Measurements from ENCODE around the gene TOM1. TPM values are rescaled to one million over a fixed set of nuclear protein-coding genes. Genes with fewer than 3 reads are reported as not detected.

TOM1 gene
- total RNA-seq, 1 experiment from 2014 or later, result 22.3 TPM

GRCh38 chr22:35319244-35319985 is 19.7 kb downstream of the TOM1 start:
- no peaks in the 10 kb centered on the region for H3K27me3 ChIP-seq (ENCODE audit: insufficient read depth, low read length)
- no peak overlapping the region for H3K9ac ChIP-seq (ENCODE audit: extremely low read depth, insufficient read length, low read length)
- H4K91ac ChIP-seq (ENCODE audit: insufficient read length, low read depth, low read length), result no peak overlapping the region
- H3K4me2 ChIP-seq (ENCODE audit: insufficient read depth, insufficient read length, low read length), result no peak overlapping the region
- H3K9me3 ChIP-seq (ENCODE audit: control insufficient read depth, low read depth, low read length), result no peaks in the 10 kb centered on the region
- no peak overlapping the region for H3K4ac ChIP-seq (ENCODE audit: low read depth, low read length)
- H3K79me1 ChIP-seq (ENCODE audit: insufficient read depth, low read depth, low read length, poor library complexity, severe bottlenecking), result no peaks in the 10 kb centered on the region
- no peak overlapping the region for H3K23ac ChIP-seq (ENCODE audit: insufficient read length, low read depth, low read length)
- H3K18ac ChIP-seq (ENCODE audit: insufficient read length, low read depth, low read length), result no peak overlapping the region
- no peak overlapping the region for H4K8ac ChIP-seq (replicated peaks; ENCODE audit: insufficient read length, low read depth, low read length)
- H2BK20ac ChIP-seq (ENCODE audit: low read depth, low read length, poor library complexity, severe bottlenecking), result no peak overlapping the region
- H4K20me1 ChIP-seq (ENCODE audit: control insufficient read depth, insufficient read depth, insufficient read length), result no peaks in the 10 kb centered on the region
- H3K14ac ChIP-seq (ENCODE audit: insufficient read depth, low read length), result no peak overlapping the region; the same call in 1 of the 2 replicates
- H3K23me2 ChIP-seq (ENCODE audit: insufficient read length, low read depth, low read length, poor library complexity, severe bottlenecking), result no peaks in the 10 kb centered on the region
- no peak overlapping the region for H3K27ac ChIP-seq (ENCODE audit: insufficient read length, low read depth, low read length)
- peaks cover 2 to 26% (median 17%) of the 10 kb centered on the region in 3 experiments; a peak in 6 of 7 replicates for H3K36me3 Mint-ChIP-seq (ENCODE audit: insufficient read depth in 1 of 3, low read depth in 3 of 3)
- no peak for DNase-seq
- H3K4me1 ChIP-seq (ENCODE audit: insufficient read depth, low read length), result no peaks in the 10 kb centered on the region
- no peak overlapping the region for H2BK15ac ChIP-seq (ENCODE audit: low read depth, low read length)
- no peak overlapping the region for H3K27ac Mint-ChIP-seq
- no peaks in the 10 kb centered on the region for H3K27me3 Mint-ChIP-seq (ENCODE audit: low read depth)
- H3K4me3 Mint-ChIP-seq, result no peak overlapping the region
- no peak for TF ChIP-seq CTCF (conservative IDR thresholded peaks at IDR 0.05)
- no peak overlapping the region for H2BK5ac ChIP-seq (ENCODE audit: insufficient read length, low read length)
- no peak overlapping the region for H2AK5ac ChIP-seq (ENCODE audit: insufficient read length, low read length)
- H2BK120ac ChIP-seq (ENCODE audit: low read depth, low read length, poor library complexity, severe bottlenecking), result no peak overlapping the region
- no peak overlapping the region for H2BK12ac ChIP-seq (ENCODE audit: insufficient read length, low read depth, low read length)
- no peak overlapping the region for H3T11ph ChIP-seq (ENCODE audit: low read length)
- H3K4me1 Mint-ChIP-seq, result peaks cover 0 to 2% of the 10 kb centered on the region in 2 experiments; a peak in 2 of 4 replicates
- no peaks in the 10 kb centered on the region for H3K9me3 Mint-ChIP-seq
- no peak overlapping the region for H4K5ac ChIP-seq (ENCODE audit: insufficient read length, low read depth, low read length)
- H3K79me2 ChIP-seq (ENCODE audit: insufficient read depth, low read length), result no peaks in the 10 kb centered on the region
- no peak overlapping the region for H3K56ac ChIP-seq (ENCODE audit: insufficient read length, low read depth, low read length)
- no CpG with 5 or more reads among the region's 18 CpGs for WGBS (ENCODE audit: extremely low coverage, insufficient read length, low lambda C conversion rate)
- no peak overlapping the region for H2AFZ ChIP-seq (ENCODE audit: low read length)
